Stomach (tissue), 9 donors: ENCODE measurements around the gene PIGP. TPM values are rescaled to one million over a fixed set of nuclear protein-coding genes. Genes with fewer than 3 reads are reported as not detected.

Experiments
- DNase-seq, 2 donors: peaks; one replicate each; pipeline versions ENCODE4 v3.0.0 to v3.0.0-alpha.2; 2013 to 2019
- H3K27ac ChIP-seq, 5 donors: fragments of 200-600 bp in 4 of 5; sonication (generic) in 4 of 5; one replicate each; pipeline ENCODE4 v1.5.1; 2013 to 2019; ENCODE audit warnings: mild to moderate bottlenecking in 1 of 5, moderate library complexity in 1 of 5
- H3K27me3 ChIP-seq, 3 donors: fragments of 200-600 bp; sonication (generic); one replicate each; pipeline ENCODE4 v1.5.1; 2017 to 2019; ENCODE audit warnings: mixed run types in 1 of 3
- H3K36me3 ChIP-seq, 4 donors: fragments of 200-600 bp; sonication (generic); 1 replicate in 3 of 4; 2 replicates in 1 of 4; pipeline ENCODE4 v1.5.1; 2016 to 2019
- H3K4me1 ChIP-seq, 4 donors: fragments of 200-600 bp; sonication (generic); one replicate each; pipeline ENCODE4 v1.5.1; 2016 to 2019
- H3K4me3 ChIP-seq, 4 donors: fragments of 200-600 bp; sonication (generic) in 3 of 4; one replicate each; pipeline ENCODE4 v1.5.1; 2016 to 2019; ENCODE audit warnings: mild to moderate bottlenecking in 1 of 4
- H3K9me3 ChIP-seq, 4 donors: fragments of 200-600 bp; sonication (generic); one replicate each; pipeline ENCODE4 v1.5.1; 2016 to 2019
- CTCF ChIP-seq, 7 experiments: fragments of 450-650 bp in 4 of 7; fragments of 200-600 bp in 3 of 7; sonication (generic) in 3 of 7; IDR thresholded peaks; one replicate each; pipeline ENCODE4 v1.5.1; 2016 to 2019; ENCODE audit warnings: antibody characterized with exemption in 7 of 7, control low read depth in 2 of 7, mild to moderate bottlenecking in 1 of 7
- EP300 ChIP-seq: sonication (generic); formaldehyde crosslinking; IDR thresholded peaks from one replicate; pipeline ENCODE4 v1.6.1; 2017; ENCODE audit warnings: antibody characterized with exemption
- POLR2A ChIP-seq, 4 donors: fragments of 450-650 bp; IDR thresholded peaks; one replicate each; pipeline ENCODE4 v1.6.1; 2016; ENCODE audit warnings: antibody characterized with exemption in 4 of 4, control low read depth in 2 of 4, mild to moderate bottlenecking in 1 of 4, moderate library complexity in 1 of 4
- POLR2AphosphoS5 ChIP-seq, 3 donors: sonication (generic); formaldehyde crosslinking; IDR thresholded peaks; one replicate each; pipeline ENCODE4 v1.6.1; 2016; ENCODE audit warnings: antibody characterized with exemption in 3 of 3
- WGBS, 5 donors: extraction: QIAGEN DNeasy Blood & Tissue Kit in 3 of 5; methylation state at CpG; one replicate each; pipeline versions ENCODE4 v1.1.5 to v1.1.7; 2013 to 2018; 5-methylcytosine and 5-hydroxymethylcytosine counted together
- intact Hi-C: fragments of 100-400 bp; cut with DNase I; formaldehyde crosslinking; loops from one replicate; pipeline ENCODE4 v1.15.1; 2023; ENCODE audit warnings: low total_unique reads
- polyA plus RNA-seq, 3 donors: library from polyadenylated mRNA; stranded (reverse); fragments of 200-250 nt; gene quantifications; one replicate each; pipeline ENCODE4 v1.2.3, GENCODE V29; 2013
- total RNA-seq, 5 donors: library from RNA; depleted of rRNA; stranded (reverse); fragments of >200 nt; gene quantifications; one replicate each; pipeline versions ENCODE4 v1.1.0 to v1.2.3, GENCODE V29; 2014 to 2016
- donor health status: healthy with polysubstance abuse.
- donor health status: Bipolar disorder and iron deficiency.
- donor health status: healthy.

Gene PIGP
- total and polyA plus RNA-seq, 8 donors, result 7.0 to 115 (median 34.5) TPM

GRCh38 chr21:37071561-37072273 is 1.2 kb downstream of the PIGP start:
- peaks cover 9 to 43% (median 26%) of the 10 kb centered on the region in 4 donors for H3K4me1 ChIP-seq
- 12 to 34% (median 18%) methylated on average over 12 of the region's 12 CpGs for WGBS, 5 donors
- no peak for TF ChIP-seq CTCF (IDR thresholded peaks at IDR 0.05)
- peak; percentile 53 to 65 (median 58) for TF ChIP-seq POLR2AphosphoS5 (IDR thresholded peaks at IDR 0.05)
- TF ChIP-seq EP300, result no peak
- no peak for TF ChIP-seq POLR2A (IDR thresholded peaks at IDR 0.05)
- H3K27me3 ChIP-seq, result no peaks in the 10 kb centered on the region
- peak overlapping the region; percentile 76 to 94 (median 87) for H3K4me3 ChIP-seq
- intact Hi-C loops, result no loop called here
- peak; percentile 37 to 85 for DNase-seq
- no peaks in the 10 kb centered on the region for H3K9me3 ChIP-seq
- H3K27ac ChIP-seq, result peak overlapping the region; percentile 96 to 99 (median 96)
- peaks cover 0 to 21% (median 19%) of the 10 kb centered on the region in 4 donors for H3K36me3 ChIP-seq

GRCh38 chr21:37065561-37066177 is 7.2 kb downstream of the PIGP start:
- DNase-seq, result no peak
- WGBS, 5 donors, result 89 to 96% (median 94%) methylated on average over 9 of the region's 9 CpGs
- intact Hi-C loops, result no loop called here
- no peak overlapping the region for H3K4me3 ChIP-seq
- H3K27me3 ChIP-seq, result no peaks in the 10 kb centered on the region
- no peaks in the 10 kb centered on the region for H3K9me3 ChIP-seq
- peaks cover 0 to 10% (median 4%) of the 10 kb centered on the region in 4 donors for H3K4me1 ChIP-seq
- H3K36me3 ChIP-seq, result peaks cover 0 to 38% (median 36%) of the 10 kb centered on the region in 4 donors
- no peak for TF ChIP-seq CTCF (IDR thresholded peaks at IDR 0.05)
- TF ChIP-seq POLR2AphosphoS5 (IDR thresholded peaks at IDR 0.05), result no peak
- no peak for TF ChIP-seq POLR2A (IDR thresholded peaks at IDR 0.05)
- no peak for TF ChIP-seq EP300
- H3K27ac ChIP-seq, result no peak overlapping the region

- H3K27ac ChIP-seq, result no peak overlapping the region
- peaks cover 0 to 9% (median 5%) of the 10 kb centered on the region in 4 donors for H3K4me1 ChIP-seq
- TF ChIP-seq POLR2A (IDR thresholded peaks at IDR 0.05) (no peak), CTCF (IDR thresholded peaks at IDR 0.05) (no peak), POLR2AphosphoS5 (IDR thresholded peaks at IDR 0.05) (no peak), EP300 (no peak)
- intact Hi-C loops, result no loop called here
- DNase-seq, result no peak
- H3K36me3 ChIP-seq, result peaks cover 0 to 38% (median 34%) of the 10 kb centered on the region in 4 donors
- H3K27me3 ChIP-seq, result no peaks in the 10 kb centered on the region
- H3K4me3 ChIP-seq, result no peak overlapping the region
- no peaks in the 10 kb centered on the region for H3K9me3 ChIP-seq
These were observed 8.0 kb downstream of the PIGP start for GRCh38 chr21:37064841-37065240.

- no peak overlapping the region for H3K27ac ChIP-seq
- no peak overlapping the region for H3K4me3 ChIP-seq
- no peak for DNase-seq
- peaks cover 0 to 9% (median 6%) of the 10 kb centered on the region in 4 donors for H3K4me1 ChIP-seq
- intact Hi-C loops, result no loop called here
- 47 to 96% (median 58%) methylated on average over 1 of the region's 1 CpG for WGBS, 5 donors
- no peaks in the 10 kb centered on the region for H3K27me3 ChIP-seq
- no peaks in the 10 kb centered on the region for H3K9me3 ChIP-seq
- no peak for TF ChIP-seq EP300
- no peak for TF ChIP-seq POLR2AphosphoS5 (IDR thresholded peaks at IDR 0.05)
- no peak for TF ChIP-seq CTCF (IDR thresholded peaks at IDR 0.05)
- TF ChIP-seq POLR2A (IDR thresholded peaks at IDR 0.05), result no peak
- peaks cover 0 to 32% (median 24%) of the 10 kb centered on the region in 4 donors for H3K36me3 ChIP-seq
These were observed 9.4 kb downstream of the PIGP start for GRCh38 chr21:37063433-37063832.
